GM23338 (cell line): ENCODE measurements around the gene NFIB. TPM values are rescaled to one million over a fixed set of nuclear protein-coding genes. Genes with fewer than 3 reads are reported as not detected.

Source experiments
- ATAC-seq: fragments of 200-7000 bp; cut with Tn5 transposase; 3 replicates; pipeline ENCODE4 v1.9.1; 2020
- DNase-seq: peaks from one replicate; pipeline ENCODE4 v3.0.0-alpha.2; 2015; ENCODE audit warnings: low spot score
- H2AFZ ChIP-seq: fragments of 200-600 bp; sonication (generic); 2 replicates; pipeline ENCODE4 v1.8.0; 2016; ENCODE audit warnings: antibody characterized with exemption, mild to moderate bottlenecking, moderate library complexity
- H3F3A ChIP-seq: fragments of 200-600 bp; sonication (generic); replicated peaks from 2 replicates; pipeline ENCODE4 v1.8.0; 2017; ENCODE audit warnings: antibody characterized with exemption, mixed run types, low read depth
- H3K27ac ChIP-seq: fragments of 200-600 bp; sonication (generic); 2 replicates; pipeline ENCODE4 v1.6.1; 2016; ENCODE audit warnings: low read depth
- H3K27me3 ChIP-seq: fragments of 200-600 bp; sonication (generic); 2 replicates; pipeline ENCODE4 v1.8.0; 2016; ENCODE audit warnings: mild to moderate bottlenecking, mixed run types, moderate library complexity; ENCODE audit not compliant: insufficient read depth
- H3K36me3 ChIP-seq: fragments of 200-600 bp; sonication (generic); 2 replicates; pipeline ENCODE4 v1.8.0; 2016; ENCODE audit warnings: mild to moderate bottlenecking; ENCODE audit not compliant: insufficient read depth
- H3K4me1 ChIP-seq: fragments of 200-600 bp; sonication (generic); 2 replicates; pipeline ENCODE4 v1.8.0; 2016; ENCODE audit warnings: mild to moderate bottlenecking, moderate library complexity; ENCODE audit not compliant: insufficient read depth
- H3K4me2 ChIP-seq: fragments of 200-600 bp; sonication (generic); 2 replicates; pipeline ENCODE4 v1.7.1; 2017; ENCODE audit warnings: mixed run types
- H3K4me3 ChIP-seq: fragments of 200-600 bp; sonication (generic); 2 replicates; pipeline ENCODE4 v1.6.1; 2016; ENCODE audit warnings: mixed run types
- H3K79me2 ChIP-seq: fragments of 200-600 bp; sonication (generic); replicated peaks from 2 replicates; pipeline ENCODE4 v1.8.0; 2017; ENCODE audit warnings: mild to moderate bottlenecking; ENCODE audit not compliant: insufficient read depth
- H3K9me2 ChIP-seq: fragments of 200-600 bp; sonication (generic); 2 replicates; pipeline ENCODE4 v1.8.0; 2017; ENCODE audit not compliant: insufficient read depth
- H4K20me1 ChIP-seq: fragments of 200-600 bp; sonication (generic); replicated peaks from 2 replicates; pipeline ENCODE4 v1.8.0; 2017; ENCODE audit warnings: mild to moderate bottlenecking; ENCODE audit not compliant: insufficient read depth
- H3K27ac Mint-ChIP-seq: 2 replicates; pipeline ENCODE4 v1.8.0; 2020; ENCODE audit warnings: inconsistent platforms, mild to moderate bottlenecking, moderate library complexity, mixed read lengths
- H3K27me3 Mint-ChIP-seq: 3 replicates; pipeline ENCODE4 v1.8.0; 2022; ENCODE audit warnings: low read depth, mild to moderate bottlenecking, moderate library complexity, mixed read lengths, inconsistent platforms; ENCODE audit not compliant: insufficient read depth, poor library complexity
- H3K36me3 Mint-ChIP-seq: 3 replicates; pipeline ENCODE4 v1.8.0; 2021; ENCODE audit warnings: low read depth, mild to moderate bottlenecking, inconsistent platforms, moderate library complexity, mixed read lengths
- H3K4me1 Mint-ChIP-seq: 3 replicates; pipeline ENCODE4 v1.8.0; 2020; ENCODE audit warnings: mild to moderate bottlenecking, inconsistent platforms, mixed read lengths
- H3K4me3 Mint-ChIP-seq: 3 replicates; pipeline ENCODE4 v1.8.0; 2021; ENCODE audit warnings: moderate library complexity, mild to moderate bottlenecking, inconsistent platforms, mixed read lengths
- H3K9me3 Mint-ChIP-seq: 3 replicates; pipeline ENCODE4 v1.8.0; 2020; ENCODE audit warnings: moderate library complexity, mild to moderate bottlenecking, inconsistent platforms, mixed read lengths
- CREB1 ChIP-seq: fragments of 250-450 bp; sonication (Bioruptor Pico); IDR thresholded peaks from 2 replicates; pipeline ENCODE4 v1.5.0; 2020; ENCODE audit warnings: low read depth, mild to moderate bottlenecking, moderate library complexity
- EZH2 ChIP-seq: fragments of 200-600 bp; sonication (generic); IDR thresholded peaks from one replicate; pipeline ENCODE4 v1.8.0; 2017; ENCODE audit warnings: antibody characterized with exemption, mild to moderate bottlenecking, low read depth; ENCODE audit not compliant: unreplicated experiment
- JUNB ChIP-seq: IDR thresholded peaks from one replicate; pipeline ENCODE4 v1.6.1; 2016; ENCODE audit warnings: antibody characterized with exemption; ENCODE audit not compliant: unreplicated experiment
- NANOG ChIP-seq: IDR thresholded peaks from 2 replicates; pipeline ENCODE4 v1.6.1; 2016; ENCODE audit warnings: antibody characterized with exemption, borderline replicate concordance
- POLR2AphosphoS5 ChIP-seq: IDR thresholded peaks from 2 replicates; pipeline ENCODE4 v1.6.1; 2016; ENCODE audit warnings: antibody characterized with exemption, low read depth
- STAT1 ChIP-seq: IDR thresholded peaks from one replicate; pipeline ENCODE4 v1.6.1; 2016; ENCODE audit warnings: antibody characterized with exemption; ENCODE audit not compliant: unreplicated experiment
- ZNF114 ChIP-seq: fragments of 250-450 bp; sonication (Bioruptor Pico); IDR thresholded peaks from 2 replicates; pipeline ENCODE4 v1.5.0; 2020; ENCODE audit warnings: mild to moderate bottlenecking, moderate library complexity
- ZNF331 ChIP-seq: fragments of 250-450 bp; sonication (Bioruptor Pico); IDR thresholded peaks from 2 replicates; pipeline ENCODE4 v1.5.0; 2020; ENCODE audit warnings: low read depth, mild to moderate bottlenecking, moderate library complexity
- ZNF462 ChIP-seq: fragments of 250-450 bp; sonication (Bioruptor Pico); IDR thresholded peaks from 2 replicates; pipeline ENCODE4 v1.5.0; 2020; ENCODE audit warnings: mild to moderate bottlenecking, moderate library complexity
- polyA plus RNA-seq: library from polyadenylated mRNA; unstranded; fragments of >200 nt; fragmentation: Nextera tagmentation; extraction: Ambion mirVana; gene quantifications from 2 replicates; pipeline ENCODE4 v1.2.1, GENCODE V29; 2016
- total RNA-seq: library from RNA; depleted of rRNA; stranded (reverse); fragments of >200 nt; shearing (Covaris generic); gene quantifications from 2 replicates; pipeline ENCODE4 v1.2.3, GENCODE V29; 2014
- TF ChIP-seq, protein P1 (sequence below): IDR thresholded peaks from one replicate; pipeline ENCODE4 v1.6.1; 2018; ENCODE audit warnings: antibody characterized with exemption; ENCODE audit not compliant: unreplicated experiment
- TF ChIP-seq, protein P2 (sequence below), 2 experiments: fragments of 200-600 bp in 1 of 2; sonication (generic) in 1 of 2; conservative IDR thresholded peaks; 2 replicates each; pipeline versions ENCODE4 v1.5.1 to v1.6.1; 2016 to 2017; ENCODE audit warnings: antibody characterized with exemption in 2 of 2, low read depth in 2 of 2, mild to moderate bottlenecking in 2 of 2, moderate library complexity in 1 of 2

The NFIB gene
- total and polyA plus RNA-seq, 2 experiments from 2014 or later = 3.9 to 4.7 TPM

DNA sequence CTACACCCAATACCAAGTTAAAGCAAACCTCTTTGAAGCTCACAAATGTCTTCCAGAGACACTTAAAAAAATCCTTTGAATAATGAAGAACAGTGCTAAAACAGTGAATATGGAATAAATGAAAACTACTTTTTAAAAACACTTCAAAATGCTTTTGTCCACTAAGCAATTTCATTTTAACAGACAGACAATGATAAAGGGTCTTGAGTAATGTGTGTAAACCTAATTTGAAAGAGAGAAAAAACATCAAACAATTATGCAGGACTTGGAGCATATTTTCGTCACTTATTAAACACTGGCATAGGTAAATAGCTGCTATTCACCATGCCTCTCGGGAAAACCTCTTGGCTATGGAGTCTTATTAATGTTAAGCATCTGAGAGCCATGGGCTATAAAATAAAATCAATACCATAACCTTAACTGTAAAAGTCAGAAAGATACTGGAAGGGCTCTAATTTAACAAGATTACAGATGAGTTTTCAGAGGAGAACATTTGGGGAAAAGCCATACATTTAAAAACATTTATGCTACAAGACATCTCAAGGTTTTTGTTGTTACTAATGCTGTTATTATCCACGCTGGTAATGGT, 177.8 kb downstream of the NFIB start:
- no peak for ATAC-seq
- Histone ChIP-seq H3F3A (no peaks in the 10 kb centered on the region), H3K4me1 (no peaks in the 10 kb centered on the region), H3K4me3 (no peak overlapping the region), H3K9me2 (no peaks in the 10 kb centered on the region), H3K79me2 (no peaks in the 10 kb centered on the region), H2AFZ (no peak overlapping the region), H3K27me3 (no peaks in the 10 kb centered on the region), H3K4me2 (no peak overlapping the region), H4K20me1 (no peaks in the 10 kb centered on the region), H3K36me3 (no peaks in the 10 kb centered on the region), H3K27ac (no peak overlapping the region)
- TF ChIP-seq CREB1 (CRISPR knock-in tag) (no peak), EZH2 (no peak), ZNF114 (no peak), ZNF462 (CRISPR knock-in tag) (no peak), POLR2AphosphoS5 (no peak), JUNB (no peak), ZNF331 (CRISPR knock-in tag) (no peak), NANOG (no peak), STAT1 (no peak)
- TF ChIP-seq, protein P1, sequence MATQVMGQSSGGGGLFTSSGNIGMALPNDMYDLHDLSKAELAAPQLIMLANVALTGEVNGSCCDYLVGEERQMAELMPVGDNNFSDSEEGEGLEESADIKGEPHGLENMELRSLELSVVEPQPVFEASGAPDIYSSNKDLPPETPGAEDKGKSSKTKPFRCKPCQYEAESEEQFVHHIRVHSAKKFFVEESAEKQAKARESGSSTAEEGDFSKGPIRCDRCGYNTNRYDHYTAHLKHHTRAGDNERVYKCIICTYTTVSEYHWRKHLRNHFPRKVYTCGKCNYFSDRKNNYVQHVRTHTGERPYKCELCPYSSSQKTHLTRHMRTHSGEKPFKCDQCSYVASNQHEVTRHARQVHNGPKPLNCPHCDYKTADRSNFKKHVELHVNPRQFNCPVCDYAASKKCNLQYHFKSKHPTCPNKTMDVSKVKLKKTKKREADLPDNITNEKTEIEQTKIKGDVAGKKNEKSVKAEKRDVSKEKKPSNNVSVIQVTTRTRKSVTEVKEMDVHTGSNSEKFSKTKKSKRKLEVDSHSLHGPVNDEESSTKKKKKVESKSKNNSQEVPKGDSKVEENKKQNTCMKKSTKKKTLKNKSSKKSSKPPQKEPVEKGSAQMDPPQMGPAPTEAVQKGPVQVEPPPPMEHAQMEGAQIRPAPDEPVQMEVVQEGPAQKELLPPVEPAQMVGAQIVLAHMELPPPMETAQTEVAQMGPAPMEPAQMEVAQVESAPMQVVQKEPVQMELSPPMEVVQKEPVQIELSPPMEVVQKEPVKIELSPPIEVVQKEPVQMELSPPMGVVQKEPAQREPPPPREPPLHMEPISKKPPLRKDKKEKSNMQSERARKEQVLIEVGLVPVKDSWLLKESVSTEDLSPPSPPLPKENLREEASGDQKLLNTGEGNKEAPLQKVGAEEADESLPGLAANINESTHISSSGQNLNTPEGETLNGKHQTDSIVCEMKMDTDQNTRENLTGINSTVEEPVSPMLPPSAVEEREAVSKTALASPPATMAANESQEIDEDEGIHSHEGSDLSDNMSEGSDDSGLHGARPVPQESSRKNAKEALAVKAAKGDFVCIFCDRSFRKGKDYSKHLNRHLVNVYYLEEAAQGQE = no peak
- TF ChIP-seq, protein P2, sequence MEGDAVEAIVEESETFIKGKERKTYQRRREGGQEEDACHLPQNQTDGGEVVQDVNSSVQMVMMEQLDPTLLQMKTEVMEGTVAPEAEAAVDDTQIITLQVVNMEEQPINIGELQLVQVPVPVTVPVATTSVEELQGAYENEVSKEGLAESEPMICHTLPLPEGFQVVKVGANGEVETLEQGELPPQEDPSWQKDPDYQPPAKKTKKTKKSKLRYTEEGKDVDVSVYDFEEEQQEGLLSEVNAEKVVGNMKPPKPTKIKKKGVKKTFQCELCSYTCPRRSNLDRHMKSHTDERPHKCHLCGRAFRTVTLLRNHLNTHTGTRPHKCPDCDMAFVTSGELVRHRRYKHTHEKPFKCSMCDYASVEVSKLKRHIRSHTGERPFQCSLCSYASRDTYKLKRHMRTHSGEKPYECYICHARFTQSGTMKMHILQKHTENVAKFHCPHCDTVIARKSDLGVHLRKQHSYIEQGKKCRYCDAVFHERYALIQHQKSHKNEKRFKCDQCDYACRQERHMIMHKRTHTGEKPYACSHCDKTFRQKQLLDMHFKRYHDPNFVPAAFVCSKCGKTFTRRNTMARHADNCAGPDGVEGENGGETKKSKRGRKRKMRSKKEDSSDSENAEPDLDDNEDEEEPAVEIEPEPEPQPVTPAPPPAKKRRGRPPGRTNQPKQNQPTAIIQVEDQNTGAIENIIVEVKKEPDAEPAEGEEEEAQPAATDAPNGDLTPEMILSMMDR (conservative IDR thresholded peaks at IDR 0.05; ENCODE audit: low read depth in 2 of 2) = no peak
- peaks cover 5% of the 10 kb centered on the region; the same call in 2 of the 3 replicates for H3K4me1 Mint-ChIP-seq
- no peaks in the 10 kb centered on the region for H3K9me3 Mint-ChIP-seq
- no peak overlapping the region for H3K27ac Mint-ChIP-seq
- no peak overlapping the region for H3K4me3 Mint-ChIP-seq
- H3K27me3 Mint-ChIP-seq = no peaks in the 10 kb centered on the region
- DNase-seq = no peak
- H3K36me3 Mint-ChIP-seq = no peaks in the 10 kb centered on the region
